Midbrain (tissue), 1 donor: ENCODE measurements around the gene MPDZ.
"Not testable (repeated sequence)": the region's sequence is repeated elsewhere in the genome, so short reads cannot be mapped to it uniquely, and the experiment has no call there.

ENCODE experiments used
- DNase-seq: peaks from one replicate; lab custom pipeline; 2025; lab: John Stamatoyannopoulos, UW

The MPDZ gene

GRCh38 chr9:13264788-13265187 is 14.7 kb downstream of the MPDZ start:
- no peak for DNase-seq

GRCh38 chr9:13263511-13263910 is 16.0 kb downstream of the MPDZ start:
- no peak for DNase-seq

- no peak for DNase-seq
Measured at GRCh38 chr9:13252852-13253251, 26.6 kb downstream of the MPDZ start.

GRCh38 chr9:13244181-13244580 is 35.3 kb downstream of the MPDZ start:
- DNase-seq = no peak

- DNase-seq = no peak
Measured at GRCh38 chr9:13241283-13241682, 38.2 kb downstream of the MPDZ start.

- DNase-seq = no peak
Measured at GRCh38 chr9:13239660-13240059, 39.8 kb downstream of the MPDZ start.

- no peak for DNase-seq
Measured at GRCh38 chr9:13239208-13239607, 40.3 kb downstream of the MPDZ start.

GRCh38 chr9:13234932-13235331 is 44.6 kb downstream of the MPDZ start:
- no peak for DNase-seq

GRCh38 chr9:13228431-13228830 is 51.1 kb downstream of the MPDZ start:
- no peak for DNase-seq

- DNase-seq = no peak
Measured at GRCh38 chr9:13224366-13224765, 55.1 kb downstream of the MPDZ start.

- not testable (repeated sequence) for DNase-seq
Measured at GRCh38 chr9:13222733-13223132, 56.8 kb downstream of the MPDZ start.

GRCh38 chr9:13221741-13222140 is 57.8 kb downstream of the MPDZ start:
- no peak for DNase-seq

GRCh38 chr9:13220837-13221236 is 58.7 kb downstream of the MPDZ start:
- DNase-seq = no peak

GRCh38 chr9:13215791-13216554 is 63.5 kb downstream of the MPDZ start:
- no peak for DNase-seq

GRCh38 chr9:13213998-13214397 is 65.5 kb downstream of the MPDZ start:
- no peak for DNase-seq

- DNase-seq = peak; percentile 24
Measured at GRCh38 chr9:13213337-13213736, 66.2 kb downstream of the MPDZ start.

- DNase-seq = no peak
Measured at GRCh38 chr9:13210306-13210705, 69.2 kb downstream of the MPDZ start.

GRCh38 chr9:13209498-13209897 is 70.0 kb downstream of the MPDZ start:
- DNase-seq = no peak

GRCh38 chr9:13205824-13206223 is 73.7 kb downstream of the MPDZ start:
- no peak for DNase-seq

- DNase-seq = no peak
Measured at GRCh38 chr9:13190040-13190439, 89.5 kb downstream of the MPDZ start.

- DNase-seq = no peak
Measured at GRCh38 chr9:13189362-13189761, 90.1 kb downstream of the MPDZ start.

GRCh38 chr9:13186774-13187173 is 92.7 kb downstream of the MPDZ start:
- DNase-seq = no peak

GRCh38 chr9:13186091-13186490 is 93.4 kb downstream of the MPDZ start:
- DNase-seq = no peak

GRCh38 chr9:13181652-13182051 is 97.8 kb downstream of the MPDZ start:
- DNase-seq = no peak
